IMR-90 (cell line): ENCODE data around the gene ARHGEF2. TPM values are rescaled to one million over a fixed set of nuclear protein-coding genes. Genes with fewer than 3 reads are reported as not detected.

Experiments used
- ATAC-seq: fragments of 200-7000 bp; cut with Tn5 transposase; 2 replicates; pipeline ENCODE4 v1.9.1; 2020; ENCODE audit warnings: low read depth, mild to moderate bottlenecking, moderate library complexity
- BruUV-seq: library from RNA; stranded (reverse); fragments of 400-500 nt; replicated peaks from 2 replicates; lab custom pipeline; 2021; lab: Mats Ljungman, UMichigan
- CTCF ChIA-PET: fragments of 300-600 bp; formaldehyde crosslinking; extraction: SDS; loops from one replicate; lab custom pipeline; 2021; ENCODE audit warnings: antibody characterized with exemption; lab: Yijun Ruan, JAX
- POLR2A ChIA-PET: fragments of 300-600 bp; sonication (Branson Sonifier 250); formaldehyde crosslinking; loops from one replicate; lab custom pipeline; 2022; ENCODE audit warnings: antibody characterized with exemption; ENCODE audit not compliant: unreplicated experiment; lab: Charles Lee
- DNase-seq: peaks from one replicate; pipeline ENCODE4 v3.0.0; 2013
- H2AFZ ChIP-seq: replicated peaks from 2 replicates; pipeline ENCODE3; 2013; ENCODE audit warnings: low read length, mild to moderate bottlenecking; ENCODE audit not compliant: poor library complexity
- H2AK5ac ChIP-seq: 2 replicates; pipeline ENCODE4 v1.6.1; 2013; ENCODE audit warnings: low read depth, low read length, inconsistent platforms
- H2AK9ac ChIP-seq: replicated peaks from 2 replicates; pipeline ENCODE3; 2013; ENCODE audit warnings: mild to moderate bottlenecking, low read depth, low read length, moderate library complexity; ENCODE audit not compliant: poor library complexity
- H2BK120ac ChIP-seq: 2 replicates; pipeline ENCODE4 v1.6.1; 2013; ENCODE audit warnings: low read depth, low read length, inconsistent platforms
- H2BK15ac ChIP-seq: 3 replicates; pipeline ENCODE4 v1.6.1; 2013; ENCODE audit warnings: low read depth, low read length, inconsistent platforms
- H2BK20ac ChIP-seq: 2 replicates; pipeline ENCODE4 v1.6.1; 2013; ENCODE audit warnings: low read depth, mild to moderate bottlenecking, inconsistent platforms, low read length, moderate library complexity
- H2BK5ac ChIP-seq: 2 replicates; pipeline ENCODE4 v1.6.1; 2013; ENCODE audit warnings: mild to moderate bottlenecking, low read depth, low read length, inconsistent platforms; ENCODE audit not compliant: poor library complexity, severe bottlenecking
- H3K14ac ChIP-seq: replicated peaks from 2 replicates; pipeline ENCODE4 v1.6.1; 2013; ENCODE audit warnings: low read depth, low read length, inconsistent platforms
- H3K18ac ChIP-seq: 2 replicates; pipeline ENCODE4 v1.6.1; 2013; ENCODE audit warnings: low read depth, low read length, control low read depth
- H3K23ac ChIP-seq: 2 replicates; pipeline ENCODE4 v1.6.1; 2013; ENCODE audit warnings: low read depth, low read length, inconsistent platforms
- H3K27ac ChIP-seq: 2 replicates; pipeline ENCODE4 v1.5.1; 2013; ENCODE audit warnings: mild to moderate bottlenecking, control low read depth, low read length; ENCODE audit not compliant: insufficient read depth
- H3K27me3 ChIP-seq: 2 replicates; pipeline ENCODE4 v1.6.1; 2013; ENCODE audit warnings: low read length; ENCODE audit not compliant: control insufficient read depth, insufficient read depth
- H3K36me3 ChIP-seq: 2 replicates; pipeline ENCODE4 v1.6.1; 2013; ENCODE audit warnings: low read length, mixed read lengths; ENCODE audit not compliant: control insufficient read depth, insufficient read depth
- H3K4ac ChIP-seq: 2 replicates; pipeline ENCODE4 v1.6.1; 2013; ENCODE audit warnings: low read depth, low read length, inconsistent platforms
- H3K4me1 ChIP-seq: 2 replicates; pipeline ENCODE4 v1.6.1; 2013; ENCODE audit warnings: low read length, mixed read lengths; ENCODE audit not compliant: control insufficient read depth, insufficient read depth
- H3K4me2 ChIP-seq: 2 replicates; pipeline ENCODE4 v1.6.1; 2013; ENCODE audit warnings: low read depth, mild to moderate bottlenecking, control low read depth, low read length, moderate library complexity
- H3K4me3 ChIP-seq: 2 replicates; pipeline ENCODE4 v1.5.1; 2013; ENCODE audit warnings: low read depth, mild to moderate bottlenecking, control low read depth, low read length, moderate library complexity; ENCODE audit not compliant: insufficient read depth
- H3K56ac ChIP-seq: 2 replicates; pipeline ENCODE4 v1.6.1; 2013; ENCODE audit warnings: low read length, inconsistent platforms; ENCODE audit not compliant: insufficient read depth; ENCODE audit errors: extremely low read depth
- H3K79me1 ChIP-seq, 2 experiments: 2 replicates each; pipeline ENCODE4 v1.6.1; 2013; ENCODE audit warnings: low read length in 2 of 2, inconsistent platforms in 1 of 2, low read depth in 1 of 2
- H3K9ac ChIP-seq: 2 replicates; pipeline ENCODE4 v1.6.1; 2013; ENCODE audit warnings: low read depth, low read length, control low read depth
- H3K9me1 ChIP-seq: 2 replicates; pipeline ENCODE4 v1.6.1; 2013; ENCODE audit warnings: low read length, inconsistent platforms; ENCODE audit not compliant: insufficient read depth
- H3K9me3 ChIP-seq: 2 replicates; pipeline ENCODE4 v1.6.1; 2013; ENCODE audit warnings: low read length; ENCODE audit not compliant: control insufficient read depth, insufficient read depth
- H4K20me1 ChIP-seq: 2 replicates; pipeline ENCODE4 v1.6.1; 2013; ENCODE audit warnings: low read length, inconsistent platforms; ENCODE audit not compliant: insufficient read depth
- H4K5ac ChIP-seq: 2 replicates; pipeline ENCODE4 v1.6.1; 2013; ENCODE audit warnings: mild to moderate bottlenecking, low read depth, low read length, control low read depth
- H4K8ac ChIP-seq, 2 experiments: 2 replicates each; pipeline ENCODE4 v1.6.1; 2013; ENCODE audit warnings: low read depth in 2 of 2, low read length in 2 of 2, control low read depth in 1 of 2, inconsistent platforms in 1 of 2
- H4K91ac ChIP-seq: 2 replicates; pipeline ENCODE4 v1.6.1; 2013; ENCODE audit warnings: low read depth, low read length, inconsistent platforms; ENCODE audit not compliant: insufficient read depth
- BHLHE40 ChIP-seq: fragments of 150-350 bp; IDR thresholded peaks from 2 replicates; pipeline ENCODE4 v1.6.1; 2016; ENCODE audit warnings: mild to moderate bottlenecking, low read depth, low read length
- CEBPB ChIP-seq: IDR thresholded peaks from 2 replicates; pipeline ENCODE4 v1.6.1; 2012; ENCODE audit warnings: low read depth, low read length, improper control_type of control experiment
- CHD1 ChIP-seq: IDR thresholded peaks from 2 replicates; pipeline ENCODE4 v1.6.1; 2012; ENCODE audit warnings: low read depth, low read length, improper control_type of control experiment
- FOS ChIP-seq: fragments of 150-350 bp; IDR thresholded peaks from 2 replicates; pipeline ENCODE4 v1.6.1; 2016; ENCODE audit warnings: low read depth, low read length
- MAFK ChIP-seq: IDR thresholded peaks from 2 replicates; pipeline ENCODE4 v1.6.1; 2012; ENCODE audit warnings: low read depth, low read length, improper control_type of control experiment
- MXI1 ChIP-seq: IDR thresholded peaks from 2 replicates; pipeline ENCODE4 v1.6.1; 2012; ENCODE audit warnings: low read depth, mild to moderate bottlenecking, low read length, moderate library complexity, borderline replicate concordance
- NFE2L2 ChIP-seq: fragments of 150-350 bp; IDR thresholded peaks from 2 replicates; pipeline ENCODE4 v1.6.1; 2016; ENCODE audit warnings: low read depth, mild to moderate bottlenecking, low read length
- POLR2A ChIP-seq: IDR thresholded peaks from 2 replicates; pipeline ENCODE4 v1.6.1; 2012; ENCODE audit warnings: mild to moderate bottlenecking, low read depth, low read length
- RAD21 ChIP-seq: IDR thresholded peaks from 2 replicates; pipeline ENCODE4 v1.6.1; 2012; ENCODE audit warnings: low read length, improper control_type of control experiment
- RCOR1 ChIP-seq: IDR thresholded peaks from 2 replicates; pipeline ENCODE4 v1.6.1; 2012; ENCODE audit warnings: mild to moderate bottlenecking, low read length, improper control_type of control experiment; ENCODE audit not compliant: insufficient replicate concordance
- SMC3 ChIP-seq: fragments of 150-350 bp; IDR thresholded peaks from 2 replicates; pipeline ENCODE4 v1.6.1; 2016; ENCODE audit warnings: low read depth, mild to moderate bottlenecking, antibody characterized with exemption, low read length, moderate library complexity
- WGBS, 2 experiments: methylation state at CpG; one replicate each; pipeline versions ENCODE4 v1.1.5 to v1.1.7; 2013; ENCODE audit warnings: missing lambda C conversion rate in 2 of 2; ENCODE audit not compliant: insufficient read length in 1 of 2; ENCODE audit errors: extremely low coverage in 2 of 2; 5-methylcytosine and 5-hydroxymethylcytosine counted together
- dilution Hi-C: fragments of 300-500 bp; cut with HindIII; formaldehyde crosslinking; loops from one replicate; pipeline ENCODE4 v1.14.3; 2018; ENCODE audit warnings: low sequenced_read_pairs; ENCODE audit not compliant: unreplicated experiment
- in situ Hi-C: fragments of 300-500 bp; cut with MboI; formaldehyde crosslinking; loops from 3 replicates; pipeline ENCODE4 v1.14.3; 2019; ENCODE audit warnings: low sequenced_read_pairs, inconsistent platforms, mixed read lengths
- intact Hi-C: fragments of 100-400 bp; cut with micrococcal nuclease; formaldehyde crosslinking; loops from 2 replicates; pipeline ENCODE4 v1.10.0; 2022
- polyA plus RNA-seq, 3 experiments: library from polyadenylated mRNA; depleted of rRNA; stranded (reverse); fragments of >200 nt; gene quantifications; 2 replicates each; pipeline ENCODE4 v1.2.3, GENCODE V29; 2012; ENCODE audit warnings: low replicate concordance in 1 of 3
- total RNA-seq: library from RNA; depleted of rRNA; stranded (reverse); fragments of >200 nt; gene quantifications from 2 replicates; pipeline ENCODE4 v1.2.3, GENCODE V29; 2012
- TF ChIP-seq, protein P1 (sequence below): conservative IDR thresholded peaks from 2 replicates; pipeline ENCODE4 v1.5.1; 2012; ENCODE audit warnings: mild to moderate bottlenecking, low read depth, low read length, improper control_type of control experiment
- TF ChIP-seq, protein P2 (sequence below): fragments of 150-350 bp; IDR thresholded peaks from 2 replicates; pipeline ENCODE4 v1.6.1; 2016; ENCODE audit warnings: low read depth, mild to moderate bottlenecking, low read length, moderate library complexity, borderline replicate concordance
- TF ChIP-seq, protein P3 (sequence below): fragments of 150-350 bp; IDR thresholded peaks from 2 replicates; pipeline ENCODE4 v1.6.1; 2017; ENCODE audit warnings: mild to moderate bottlenecking, antibody characterized with exemption, low read length, low read depth

The ARHGEF2 gene
- total and polyA plus RNA-seq, 2 of the 4 experiments (the other 2 are of a cell fraction) = 91.8 to 117 TPM

DNA sequence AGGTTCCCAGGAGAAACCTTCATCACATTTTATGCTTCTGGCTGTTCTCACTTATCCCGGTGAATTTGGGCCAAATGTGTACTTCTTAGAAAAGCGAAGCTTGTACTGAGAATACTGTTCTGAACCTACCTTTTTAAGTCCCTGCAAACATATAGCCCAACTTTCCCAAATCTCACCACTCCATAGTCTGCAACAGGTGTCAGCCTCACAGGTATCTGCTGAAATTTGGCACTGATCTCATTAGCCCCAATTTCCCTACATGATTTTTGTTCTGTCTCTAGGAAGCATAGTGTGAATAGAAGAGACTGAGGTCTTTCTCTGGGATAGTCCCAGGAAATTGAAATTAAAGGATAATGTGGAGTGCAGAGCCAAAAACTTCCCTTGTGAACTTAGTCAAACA is 78.7 kb downstream of the ARHGEF2 start:
- BruUV-seq = no TSS peak
- no peak overlapping the region for H2BK20ac ChIP-seq
- no peak overlapping the region for H2BK15ac ChIP-seq
- no peak overlapping the region for H3K4me3 ChIP-seq
- H3K27ac ChIP-seq = no peak overlapping the region
- H4K8ac ChIP-seq = no peak overlapping the region
- no peaks in the 10 kb centered on the region for H3K4me1 ChIP-seq
- H4K91ac ChIP-seq = no peak overlapping the region
- no CpG with 5 or more reads among the region's 2 CpGs for WGBS, 2 experiments
- no peak overlapping the region for H3K4ac ChIP-seq
- H3K9me1 ChIP-seq = peaks cover 2% of the 10 kb centered on the region; the same call in 1 of the 2 replicates
- H4K5ac ChIP-seq = no peak overlapping the region
- H3K4me2 ChIP-seq = no peak overlapping the region
- H3K79me1 ChIP-seq = peaks cover 16 to 35% of the 10 kb centered on the region in 2 experiments
- H3K9ac ChIP-seq = no peak overlapping the region
- in situ Hi-C loops (no loop called here), dilution Hi-C loops (no loop called here), intact Hi-C loops (no loop called here)
- no peak overlapping the region for H2AFZ ChIP-seq
- H2BK120ac ChIP-seq = no peak overlapping the region
- H3K56ac ChIP-seq = no peak overlapping the region
- no peaks in the 10 kb centered on the region for H3K27me3 ChIP-seq
- no peaks in the 10 kb centered on the region; the same call in 1 of the 2 replicates for H4K20me1 ChIP-seq
- TF ChIP-seq, protein P1, sequence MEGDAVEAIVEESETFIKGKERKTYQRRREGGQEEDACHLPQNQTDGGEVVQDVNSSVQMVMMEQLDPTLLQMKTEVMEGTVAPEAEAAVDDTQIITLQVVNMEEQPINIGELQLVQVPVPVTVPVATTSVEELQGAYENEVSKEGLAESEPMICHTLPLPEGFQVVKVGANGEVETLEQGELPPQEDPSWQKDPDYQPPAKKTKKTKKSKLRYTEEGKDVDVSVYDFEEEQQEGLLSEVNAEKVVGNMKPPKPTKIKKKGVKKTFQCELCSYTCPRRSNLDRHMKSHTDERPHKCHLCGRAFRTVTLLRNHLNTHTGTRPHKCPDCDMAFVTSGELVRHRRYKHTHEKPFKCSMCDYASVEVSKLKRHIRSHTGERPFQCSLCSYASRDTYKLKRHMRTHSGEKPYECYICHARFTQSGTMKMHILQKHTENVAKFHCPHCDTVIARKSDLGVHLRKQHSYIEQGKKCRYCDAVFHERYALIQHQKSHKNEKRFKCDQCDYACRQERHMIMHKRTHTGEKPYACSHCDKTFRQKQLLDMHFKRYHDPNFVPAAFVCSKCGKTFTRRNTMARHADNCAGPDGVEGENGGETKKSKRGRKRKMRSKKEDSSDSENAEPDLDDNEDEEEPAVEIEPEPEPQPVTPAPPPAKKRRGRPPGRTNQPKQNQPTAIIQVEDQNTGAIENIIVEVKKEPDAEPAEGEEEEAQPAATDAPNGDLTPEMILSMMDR = no peak
- TF ChIP-seq MAFK (no peak), RAD21 (no peak), BHLHE40 (no peak), POLR2A (no peak), RCOR1 (no peak), MXI1 (no peak), CEBPB (no peak), CHD1 (no peak), NFE2L2 (no peak), FOS (no peak), SMC3 (no peak)
- TF ChIP-seq, protein P2, sequence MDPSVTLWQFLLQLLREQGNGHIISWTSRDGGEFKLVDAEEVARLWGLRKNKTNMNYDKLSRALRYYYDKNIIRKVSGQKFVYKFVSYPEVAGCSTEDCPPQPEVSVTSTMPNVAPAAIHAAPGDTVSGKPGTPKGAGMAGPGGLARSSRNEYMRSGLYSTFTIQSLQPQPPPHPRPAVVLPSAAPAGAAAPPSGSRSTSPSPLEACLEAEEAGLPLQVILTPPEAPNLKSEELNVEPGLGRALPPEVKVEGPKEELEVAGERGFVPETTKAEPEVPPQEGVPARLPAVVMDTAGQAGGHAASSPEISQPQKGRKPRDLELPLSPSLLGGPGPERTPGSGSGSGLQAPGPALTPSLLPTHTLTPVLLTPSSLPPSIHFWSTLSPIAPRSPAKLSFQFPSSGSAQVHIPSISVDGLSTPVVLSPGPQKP = no peak
- TF ChIP-seq, protein P3, sequence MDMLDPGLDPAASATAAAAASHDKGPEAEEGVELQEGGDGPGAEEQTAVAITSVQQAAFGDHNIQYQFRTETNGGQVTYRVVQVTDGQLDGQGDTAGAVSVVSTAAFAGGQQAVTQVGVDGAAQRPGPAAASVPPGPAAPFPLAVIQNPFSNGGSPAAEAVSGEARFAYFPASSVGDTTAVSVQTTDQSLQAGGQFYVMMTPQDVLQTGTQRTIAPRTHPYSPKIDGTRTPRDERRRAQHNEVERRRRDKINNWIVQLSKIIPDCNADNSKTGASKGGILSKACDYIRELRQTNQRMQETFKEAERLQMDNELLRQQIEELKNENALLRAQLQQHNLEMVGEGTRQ = no peak
- no peak overlapping the region for H2AK5ac ChIP-seq
- H3K36me3 ChIP-seq = peaks cover 52% of the 10 kb centered on the region
- no peak overlapping the region for H2BK5ac ChIP-seq
- H3K18ac ChIP-seq = no peak overlapping the region
- no peak overlapping the region for H3K14ac ChIP-seq
- ChIA-PET POLR2A (interaction anchor here (1.2 kb wide), 1 partner anchor 8 kb away, joined by 3 read pairs; no protein-coding TSS in a partner anchor), CTCF (no interaction called here)
- ATAC-seq (no peak), DNase-seq (no peak)
- no peaks in the 10 kb centered on the region for H3K9me3 ChIP-seq
- H2AK9ac ChIP-seq = no peak overlapping the region
- H3K23ac ChIP-seq = no peak overlapping the region
